ENCODE measurements around the gene CCDC149.

The CCDC149 gene

GRCh38 chr4:24884902-24885301, 27.9 kb downstream of the CCDC149 start:
- DNase-seq: no peak
- Histone ChIP-seq H3F3A (ENCODE audit: insufficient read depth, low read length) (no peaks in the 10 kb centered on the region), H3K27ac (ENCODE audit: low read length) (no peak overlapping the region)

GRCh38 chr4:24881508-24882196, 31.2 kb downstream of the CCDC149 start:
- Histone ChIP-seq H4K20me1 (ENCODE audit: insufficient read depth, low read length) (no peaks in the 10 kb centered on the region), H3F3A (ENCODE audit: insufficient read depth, low read length) (no peaks in the 10 kb centered on the region), H3K36me3 (replicated peaks; ENCODE audit: insufficient read depth, low read length) (no peaks in the 10 kb centered on the region), H3K4me3 (ENCODE audit: low read length) (no peak overlapping the region), H3K27me3 (replicated peaks; ENCODE audit: insufficient read depth, low read length) (no peaks in the 10 kb centered on the region), H3K9ac (ENCODE audit: low read length) (no peak overlapping the region), H3K4me1 (ENCODE audit: low read length) (no peaks in the 10 kb centered on the region), H3K4me2 (ENCODE audit: low read depth, low read length) (no peak overlapping the region), H3K9me2 (replicated peaks; ENCODE audit: insufficient read depth, low read length) (no peaks in the 10 kb centered on the region), H3K27ac (ENCODE audit: low read length) (no peak overlapping the region), H3K9me3 (replicated peaks; ENCODE audit: insufficient read depth, low read length) (no peaks in the 10 kb centered on the region), H2AFZ (ENCODE audit: low read length) (no peak overlapping the region), H3K79me2 (ENCODE audit: low read length) (no peaks in the 10 kb centered on the region)
- no peak for TF ChIP-seq CTCF (IDR thresholded peaks at IDR 0.05; ENCODE audit: low read length)
- no peak for TF ChIP-seq EZH2 (optimal IDR thresholded peaks at IDR 0.05; ENCODE audit: low read depth, low read length)
- DNase-seq: no peak

More at GRCh38 chr4:24884902-24885301, 27.9 kb downstream of the CCDC149 start:
- H3K4me2 ChIP-seq (ENCODE audit: low read depth, low read length): no peak overlapping the region
- no peak overlapping the region for H3K9ac ChIP-seq (ENCODE audit: low read length)
- H3K79me2 ChIP-seq (ENCODE audit: low read length): no peaks in the 10 kb centered on the region
- no peaks in the 10 kb centered on the region for H4K20me1 ChIP-seq (ENCODE audit: insufficient read depth, low read length)
- H3K27me3 ChIP-seq (replicated peaks; ENCODE audit: insufficient read depth, low read length): no peaks in the 10 kb centered on the region
- no peak for TF ChIP-seq CTCF (IDR thresholded peaks at IDR 0.05; ENCODE audit: low read length)
- no peaks in the 10 kb centered on the region for H3K9me3 ChIP-seq (replicated peaks; ENCODE audit: insufficient read depth, low read length)
- no peaks in the 10 kb centered on the region for H3K4me1 ChIP-seq (ENCODE audit: low read length)
- no peaks in the 10 kb centered on the region for H3K9me2 ChIP-seq (replicated peaks; ENCODE audit: insufficient read depth, low read length)
- H2AFZ ChIP-seq (ENCODE audit: low read length): no peak overlapping the region
- no peaks in the 10 kb centered on the region for H3K36me3 ChIP-seq (replicated peaks; ENCODE audit: insufficient read depth, low read length)
- H3K4me3 ChIP-seq (ENCODE audit: low read length): no peak overlapping the region

GRCh38 chr4:24880186-24880585, 32.7 kb downstream of the CCDC149 start:
- Histone ChIP-seq H3F3A (ENCODE audit: insufficient read depth, low read length) (no peaks in the 10 kb centered on the region), H3K27ac (ENCODE audit: low read length) (no peak overlapping the region), H3K27me3 (replicated peaks; ENCODE audit: insufficient read depth, low read length) (no peaks in the 10 kb centered on the region), H3K4me3 (ENCODE audit: low read length) (no peak overlapping the region), H2AFZ (ENCODE audit: low read length) (no peak overlapping the region), H3K9ac (ENCODE audit: low read length) (no peak overlapping the region), H3K9me3 (replicated peaks; ENCODE audit: insufficient read depth, low read length) (no peaks in the 10 kb centered on the region), H3K4me2 (ENCODE audit: low read depth, low read length) (no peak overlapping the region), H3K79me2 (ENCODE audit: low read length) (no peaks in the 10 kb centered on the region), H3K36me3 (replicated peaks; ENCODE audit: insufficient read depth, low read length) (no peaks in the 10 kb centered on the region), H3K4me1 (ENCODE audit: low read length) (no peaks in the 10 kb centered on the region), H3K9me2 (replicated peaks; ENCODE audit: insufficient read depth, low read length) (no peaks in the 10 kb centered on the region), H4K20me1 (ENCODE audit: insufficient read depth, low read length) (no peaks in the 10 kb centered on the region)
- TF ChIP-seq EZH2 (optimal IDR thresholded peaks at IDR 0.05; ENCODE audit: low read depth, low read length): no peak
- DNase-seq: no peak

- Histone ChIP-seq H3K9me2 (replicated peaks; ENCODE audit: insufficient read depth, low read length) (no peaks in the 10 kb centered on the region), H3K4me3 (ENCODE audit: low read length) (no peak overlapping the region), H3K36me3 (replicated peaks; ENCODE audit: insufficient read depth, low read length) (no peaks in the 10 kb centered on the region), H4K20me1 (ENCODE audit: insufficient read depth, low read length) (no peaks in the 10 kb centered on the region), H3K9ac (ENCODE audit: low read length) (no peak overlapping the region), H3K4me1 (ENCODE audit: low read length) (no peaks in the 10 kb centered on the region), H3K79me2 (ENCODE audit: low read length) (no peaks in the 10 kb centered on the region), H3K27ac (ENCODE audit: low read length) (no peak overlapping the region), H3K27me3 (replicated peaks; ENCODE audit: insufficient read depth, low read length) (no peaks in the 10 kb centered on the region), H2AFZ (ENCODE audit: low read length) (no peak overlapping the region), H3K9me3 (replicated peaks; ENCODE audit: insufficient read depth, low read length) (no peaks in the 10 kb centered on the region), H3F3A (ENCODE audit: insufficient read depth, low read length) (no peaks in the 10 kb centered on the region), H3K4me2 (ENCODE audit: low read depth, low read length) (no peak overlapping the region)
- TF ChIP-seq EZH2 (optimal IDR thresholded peaks at IDR 0.05; ENCODE audit: low read depth, low read length) (no peak), CTCF (IDR thresholded peaks at IDR 0.05; ENCODE audit: low read length) (no peak), EZH2phosphoT487 (IDR thresholded peaks at IDR 0.05; ENCODE audit: low read length) (no peak)
- no peak for DNase-seq
Observed at GRCh38 chr4:24878636-24879016, 34.2 kb downstream of the CCDC149 start.
